Measurements from ENCODE around the gene PDXP. TPM values are rescaled to one million over a fixed set of nuclear protein-coding genes. Genes with fewer than 3 reads are reported as not detected.

Gene PDXP
- total RNA-seq, 1 experiment from 2014 or later: 10.9 TPM

DNA sequence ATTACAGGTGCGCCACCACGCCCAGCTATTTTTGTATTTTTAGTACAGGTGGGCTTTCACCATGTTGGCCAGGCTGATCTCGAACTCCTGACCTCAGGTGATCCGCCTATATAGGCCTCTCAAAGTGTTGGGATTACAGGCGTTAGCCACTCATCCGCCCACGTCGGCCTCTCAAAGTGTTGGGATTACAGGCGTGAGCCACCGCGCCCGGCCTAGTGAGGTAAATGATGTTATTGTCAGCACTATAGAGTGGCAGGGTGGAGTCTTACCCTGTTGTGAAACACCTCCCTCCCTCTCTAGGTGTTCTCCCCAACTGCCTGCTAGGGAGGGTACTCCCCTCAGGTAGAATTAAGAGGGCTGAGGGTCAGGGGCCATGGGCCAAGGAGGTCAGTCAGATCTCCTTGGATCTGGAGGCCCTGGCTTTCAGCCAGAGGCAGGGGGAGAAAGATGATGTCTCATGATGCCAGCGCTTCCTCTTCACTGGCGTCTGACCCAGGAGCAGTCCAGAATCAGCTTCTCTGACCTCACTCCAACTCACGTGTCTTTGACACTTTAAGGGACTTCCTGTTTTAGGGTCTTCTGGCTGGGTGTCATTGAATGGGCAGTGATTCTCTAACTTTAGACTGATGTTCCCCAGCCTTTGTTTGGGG is 47.9 kb upstream of the PDXP start:
- H3K27ac ChIP-seq: no peak overlapping the region
- H3K4me3 ChIP-seq: peak overlapping the region; percentile 60; the same call in 1 of the 2 replicates
- peak overlapping the region; percentile 93 for H3K4me2 ChIP-seq
- H4K20me1 ChIP-seq (ENCODE audit: insufficient read depth): peaks cover 9% of the 10 kb centered on the region
- H3K4me1 ChIP-seq (replicated peaks; ENCODE audit: insufficient read depth): peaks cover 36% of the 10 kb centered on the region
- intact Hi-C loops (cut with micrococcal nuclease; ENCODE audit: unreplicated experiment): no loop called here
- peaks cover 16% of the 10 kb centered on the region for H3F3A ChIP-seq (ENCODE audit: insufficient read depth, low read depth)
- peak in 1 of 2 experiments; percentile 9 for DNase-seq
- H2AFZ ChIP-seq: no peak overlapping the region
- H3K9me3 ChIP-seq (ENCODE audit: insufficient read depth, low read depth): no peaks in the 10 kb centered on the region
- CTCF ChIA-PET: interaction anchor here (0.6 kb wide), 1 partner anchor 293 kb away, joined by 18 read pairs; no protein-coding TSS in a partner anchor
- no TSS peak for BruUV-seq (replicated peaks)
- H3K27me3 ChIP-seq (ENCODE audit: insufficient read depth, low read depth): no peaks in the 10 kb centered on the region
- H3K9me2 ChIP-seq (ENCODE audit: insufficient read depth): no peaks in the 10 kb centered on the region
- H3K79me2 ChIP-seq (ENCODE audit: low read depth): peaks cover 32% of the 10 kb centered on the region
- TF ChIP-seq, protein P1, sequence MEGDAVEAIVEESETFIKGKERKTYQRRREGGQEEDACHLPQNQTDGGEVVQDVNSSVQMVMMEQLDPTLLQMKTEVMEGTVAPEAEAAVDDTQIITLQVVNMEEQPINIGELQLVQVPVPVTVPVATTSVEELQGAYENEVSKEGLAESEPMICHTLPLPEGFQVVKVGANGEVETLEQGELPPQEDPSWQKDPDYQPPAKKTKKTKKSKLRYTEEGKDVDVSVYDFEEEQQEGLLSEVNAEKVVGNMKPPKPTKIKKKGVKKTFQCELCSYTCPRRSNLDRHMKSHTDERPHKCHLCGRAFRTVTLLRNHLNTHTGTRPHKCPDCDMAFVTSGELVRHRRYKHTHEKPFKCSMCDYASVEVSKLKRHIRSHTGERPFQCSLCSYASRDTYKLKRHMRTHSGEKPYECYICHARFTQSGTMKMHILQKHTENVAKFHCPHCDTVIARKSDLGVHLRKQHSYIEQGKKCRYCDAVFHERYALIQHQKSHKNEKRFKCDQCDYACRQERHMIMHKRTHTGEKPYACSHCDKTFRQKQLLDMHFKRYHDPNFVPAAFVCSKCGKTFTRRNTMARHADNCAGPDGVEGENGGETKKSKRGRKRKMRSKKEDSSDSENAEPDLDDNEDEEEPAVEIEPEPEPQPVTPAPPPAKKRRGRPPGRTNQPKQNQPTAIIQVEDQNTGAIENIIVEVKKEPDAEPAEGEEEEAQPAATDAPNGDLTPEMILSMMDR (conservative IDR thresholded peaks at IDR 0.05): no peak
- no peak for TF ChIP-seq EZH2 (IDR thresholded peaks at IDR 0.05; ENCODE audit: low read depth)
- H3K36me3 ChIP-seq (ENCODE audit: low read depth): 0 out of 2 replicates have a peak, but pooled peaks cover 3% of the 10 kb centered on the region
- POLR2A ChIA-PET (ENCODE audit: unreplicated experiment): interaction anchor here (0.5 to 0.6 kb wide), 2 partner anchors 60 to 1053 kb away, joined by 3 to 4 read pairs; no protein-coding TSS in a partner anchor

DNA sequence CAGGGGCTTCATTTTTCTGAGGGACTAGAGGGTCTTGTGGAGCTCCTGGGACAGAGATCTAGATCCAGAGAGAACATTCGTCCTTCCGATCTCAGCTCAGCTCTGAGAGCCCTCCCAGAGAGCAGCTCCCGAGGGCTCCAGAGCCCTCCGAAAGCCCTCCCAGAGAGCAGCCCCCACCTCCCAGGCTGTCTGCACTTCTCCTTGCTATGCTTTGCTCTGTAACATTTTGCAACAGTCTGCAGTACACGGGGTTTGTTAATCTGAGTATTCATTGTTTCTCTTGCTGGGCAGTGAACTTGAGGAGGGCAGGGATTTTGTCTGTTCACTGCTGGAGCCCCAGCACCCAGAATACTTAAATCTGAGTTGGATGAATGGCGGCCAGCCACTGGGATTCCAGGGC is 47.3 kb upstream of the PDXP start:
- ChIA-PET CTCF (no interaction called here), POLR2A (ENCODE audit: unreplicated experiment) (interaction anchor here (0.5 to 0.6 kb wide), 2 partner anchors 60 to 1053 kb away, joined by 3 to 4 read pairs; no protein-coding TSS in a partner anchor)
- H4K20me1 ChIP-seq (ENCODE audit: insufficient read depth): peaks cover 9% of the 10 kb centered on the region
- intact Hi-C loops (cut with micrococcal nuclease; ENCODE audit: unreplicated experiment): no loop called here
- no TSS peak for BruUV-seq (replicated peaks)
- H3K4me2 ChIP-seq: peak overlapping the region; percentile 93; the same call in 1 of the 2 replicates
- no peak for DNase-seq
- peaks cover 11% of the 10 kb centered on the region for H3F3A ChIP-seq (ENCODE audit: insufficient read depth, low read depth)
- peaks cover 30% of the 10 kb centered on the region for H3K4me1 ChIP-seq (replicated peaks; ENCODE audit: insufficient read depth)
- no peak overlapping the region for H2AFZ ChIP-seq
- H3K27me3 ChIP-seq (ENCODE audit: insufficient read depth, low read depth): no peaks in the 10 kb centered on the region
- no peaks in the 10 kb centered on the region for H3K9me3 ChIP-seq (ENCODE audit: insufficient read depth, low read depth)
- H3K36me3 ChIP-seq (ENCODE audit: low read depth): 0 out of 2 replicates have a peak, but pooled peaks cover 6% of the 10 kb centered on the region
- TF ChIP-seq, protein P1 (conservative IDR thresholded peaks at IDR 0.05): no peak
- no peak for TF ChIP-seq EZH2 (IDR thresholded peaks at IDR 0.05; ENCODE audit: low read depth)
- H3K9me2 ChIP-seq (ENCODE audit: insufficient read depth): no peaks in the 10 kb centered on the region
- peaks cover 32% of the 10 kb centered on the region for H3K79me2 ChIP-seq (ENCODE audit: low read depth)
- no peak overlapping the region for H3K27ac ChIP-seq
- H3K4me3 ChIP-seq: no peak overlapping the region

GRCh38 chr22:37616201-37617083 is 42.1 kb upstream of the PDXP start:
- Histone ChIP-seq H3K9me2 (ENCODE audit: insufficient read depth) (no peaks in the 10 kb centered on the region), H3K27ac (no peak overlapping the region), H4K20me1 (ENCODE audit: insufficient read depth) (peaks cover 16% of the 10 kb centered on the region), H3K79me2 (ENCODE audit: low read depth) (peaks cover 6% of the 10 kb centered on the region), H3F3A (ENCODE audit: insufficient read depth, low read depth) (peaks cover 10% of the 10 kb centered on the region; the same call in 1 of the 2 replicates), H3K4me1 (replicated peaks; ENCODE audit: insufficient read depth) (no peaks in the 10 kb centered on the region), H3K9me3 (ENCODE audit: insufficient read depth, low read depth) (no peaks in the 10 kb centered on the region), H3K4me2 (no peak overlapping the region), H3K4me3 (no peak overlapping the region), H2AFZ (no peak overlapping the region), H3K36me3 (ENCODE audit: low read depth) (peaks cover 44% of the 10 kb centered on the region; the same call in 1 of the 2 replicates), H3K27me3 (ENCODE audit: insufficient read depth, low read depth) (no peaks in the 10 kb centered on the region)
- CTCF ChIA-PET: no interaction called here
- TF ChIP-seq, protein P1 (conservative IDR thresholded peaks at IDR 0.05): no peak
- TF ChIP-seq EZH2 (IDR thresholded peaks at IDR 0.05; ENCODE audit: low read depth): no peak
- intact Hi-C loops (cut with micrococcal nuclease; ENCODE audit: unreplicated experiment): no loop called here
- no peak for DNase-seq
- POLR2A ChIA-PET (ENCODE audit: unreplicated experiment): interaction anchor here (0.6 kb wide), 1 partner anchor 53 kb away, joined by 13 read pairs; no protein-coding TSS in a partner anchor
- no TSS peak for BruUV-seq (replicated peaks)

All from PC-9 (cell line).